Dermis blood vessel endothelial cell (primary cell): ENCODE results near the gene KIF12. TPM values are rescaled to one million over a fixed set of nuclear protein-coding genes. Genes with fewer than 3 reads are reported as not detected.

Experiments used
- DNase-seq: peaks from one replicate; pipeline ENCODE4 v3.0.0; 2010
- total RNA-seq: library from RNA; depleted of rRNA; stranded (reverse); fragments of >200 nt; gene quantifications from 2 replicates; pipeline ENCODE4 v1.2.3, GENCODE V29; 2014

Gene KIF12
- total RNA-seq, 1 donor from 2014 or later, result 0.17 TPM

- no peak for DNase-seq
These were observed 6.1 kb upstream of the KIF12 start for GRCh38 chr9:114105236-114105635.

- DNase-seq, result no peak
These were observed 3.4 kb upstream of the KIF12 start for GRCh38 chr9:114102484-114102883.

GRCh38 chr9:114100536-114100935 lies 1.4 kb upstream of the KIF12 start:
- DNase-seq, result peak; percentile 16

GRCh38 chr9:114099669-114100270 lies 678 bp upstream of the KIF12 start:
- DNase-seq, result no peak

- DNase-seq, result peak; percentile 35
These were observed 814 bp downstream of the KIF12 start for GRCh38 chr9:114098021-114098935.

- peak; percentile 69 for DNase-seq
These were observed 1.5 kb downstream of the KIF12 start for GRCh38 chr9:114097613-114098020.

- DNase-seq, result no peak
These were observed 2.1 kb downstream of the KIF12 start for GRCh38 chr9:114096866-114097612.

- peak; percentile 27 for DNase-seq
These were observed 3.0 kb downstream of the KIF12 start for GRCh38 chr9:114096041-114096511.

GRCh38 chr9:114094971-114095370 lies 4.1 kb downstream of the KIF12 start:
- DNase-seq, result no peak

- no peak for DNase-seq
These were observed 5.2 kb downstream of the KIF12 start for GRCh38 chr9:114093761-114094505.

- no peak for DNase-seq
These were observed 6.0 kb downstream of the KIF12 start for GRCh38 chr9:114093031-114093471.

GRCh38 chr9:114092336-114092735 lies 6.8 kb downstream of the KIF12 start:
- DNase-seq, result no peak

GRCh38 chr9:114091711-114092110 lies 7.4 kb downstream of the KIF12 start:
- DNase-seq, result no peak

GRCh38 chr9:114090798-114091197 lies 8.3 kb downstream of the KIF12 start:
- DNase-seq, result no peak

- DNase-seq, result no peak
These were observed 9.8 kb downstream of the KIF12 start for GRCh38 chr9:114089206-114089840.

- no peak for DNase-seq
These were observed 10.4 kb downstream of the KIF12 start for GRCh38 chr9:114088571-114089170.

- no peak for DNase-seq
These were observed 11.4 kb downstream of the KIF12 start for GRCh38 chr9:114087721-114088120.

- DNase-seq, result no peak
These were observed 12.5 kb downstream of the KIF12 start for GRCh38 chr9:114086607-114087006.

- DNase-seq, result no peak
These were observed 13.1 kb downstream of the KIF12 start for GRCh38 chr9:114086009-114086408.

GRCh38 chr9:114085387-114085789 lies 13.7 kb downstream of the KIF12 start:
- DNase-seq, result no peak
